ENCODE measurements around the gene CD209.

Gene CD209

GRCh38 chr19:7703332-7703731 is 44.0 kb downstream of the CD209 start:
- no peak for DNase-seq

GRCh38 chr19:7701654-7702457 is 45.5 kb downstream of the CD209 start, which contains the start of gene FCER2:
Gene FCER2, minus strand, starts transcription at chr19:7702131. Its CDS starts 2,371 bp downstream, at chr19:7699760.
- DNase-seq, result no peak

GRCh38 chr19:7701049-7701653 is 46.2 kb downstream of the CD209 start:
- DNase-seq, result no peak

GRCh38 chr19:7699417-7700401 is 47.6 kb downstream of the CD209 start:
- peak in 1 of 3 experiments; percentile 21 for DNase-seq

GRCh38 chr19:7699003-7699402 is 48.3 kb downstream of the CD209 start:
- DNase-seq, result no peak

GRCh38 chr19:7698583-7698982 is 48.8 kb downstream of the CD209 start:
- no peak for DNase-seq

DNA sequence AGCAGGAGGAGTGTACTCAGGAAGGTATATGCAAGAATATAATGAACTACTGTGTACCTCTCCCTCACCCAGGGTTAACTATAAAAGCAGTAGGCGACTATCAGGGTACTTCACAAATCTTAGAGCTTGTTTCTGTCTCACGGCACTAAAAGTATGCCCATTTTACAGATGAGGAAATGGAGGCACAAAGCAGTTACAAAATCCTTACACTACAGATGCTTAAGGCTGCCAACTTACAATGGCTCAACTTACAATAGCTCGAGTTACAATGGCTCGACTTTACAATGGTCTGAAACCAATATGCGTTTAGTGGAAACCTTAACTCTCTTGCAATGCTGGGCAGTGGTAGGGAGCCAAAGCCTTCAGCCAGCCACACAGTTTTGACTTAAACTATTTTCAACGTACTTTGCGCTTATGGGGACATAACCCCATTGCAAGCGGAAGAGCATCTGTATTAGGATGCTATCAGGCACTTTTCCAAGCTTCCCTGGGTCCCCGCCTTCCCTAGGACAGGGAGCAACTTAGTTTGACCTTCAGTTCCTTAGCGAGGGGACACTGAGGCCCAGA is 49.5 kb downstream of the CD209 start:
- no peak for DNase-seq

DNA sequence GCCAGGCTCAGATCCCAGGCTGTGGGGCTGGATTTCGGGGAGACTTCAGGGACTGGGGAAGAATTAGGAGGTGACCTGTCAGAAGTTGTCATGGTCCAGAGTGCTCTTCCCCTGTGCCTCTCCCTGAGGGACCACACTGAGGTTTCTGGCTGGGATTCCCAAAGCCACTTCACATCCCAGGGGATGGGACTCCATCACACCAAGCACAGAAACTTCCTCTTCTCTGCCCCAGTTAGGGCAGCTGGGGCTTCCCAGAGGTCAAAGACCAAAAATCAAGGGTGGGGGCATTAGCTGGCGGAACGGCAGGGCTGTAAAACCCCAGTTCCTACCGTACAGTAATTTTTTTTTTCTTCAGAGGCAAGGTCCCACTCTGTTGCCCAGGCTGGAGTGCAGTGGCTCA is 52.8 kb downstream of the CD209 start:
- no peak for DNase-seq

- DNase-seq, result no peak
Measured at GRCh38 chr19:7692417-7693088, 54.8 kb downstream of the CD209 start.

DNA sequence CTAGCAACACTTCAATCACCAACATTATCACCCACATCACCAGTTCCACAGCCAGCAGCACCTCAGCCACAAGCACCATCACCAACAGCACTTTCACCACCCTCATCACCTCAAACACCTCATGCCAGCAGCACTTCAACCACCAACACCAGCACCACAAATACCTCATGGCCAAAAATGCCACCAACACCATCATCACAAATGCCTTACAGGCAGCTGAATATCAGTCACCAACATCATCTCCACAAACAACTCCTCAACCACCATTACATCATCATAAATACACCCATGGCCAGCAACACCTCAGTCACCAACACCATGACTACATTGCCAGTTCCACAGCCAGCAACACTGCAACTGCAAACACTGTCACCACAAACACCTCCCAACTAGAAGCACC is 55.8 kb downstream of the CD209 start:
- DNase-seq, result no peak

DNA sequence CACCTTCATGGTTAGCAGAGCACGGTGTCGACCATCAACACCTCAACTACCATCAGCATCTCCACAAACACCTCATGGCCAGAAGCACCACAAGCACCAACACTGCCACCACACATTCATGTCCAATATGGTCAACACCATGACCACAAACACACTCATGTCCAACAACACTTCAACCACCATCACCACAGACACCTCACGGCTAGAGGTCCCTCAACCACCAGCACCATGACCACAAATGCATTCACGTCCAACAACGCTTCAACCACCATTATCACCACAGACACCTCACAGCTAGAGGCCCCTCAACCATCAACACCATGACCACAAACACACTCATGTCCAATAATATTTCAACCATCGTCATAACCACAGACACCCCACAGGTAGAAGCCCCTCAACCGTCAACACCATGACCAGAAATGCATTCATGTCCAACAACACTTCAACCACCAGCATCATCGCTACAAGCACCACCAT is 56.5 kb downstream of the CD209 start:
- DNase-seq, result no peak

Measured in NCI-H1417 (cell line).